ENCODE results near the gene ZNF584.

ZNF584 gene

DNA sequence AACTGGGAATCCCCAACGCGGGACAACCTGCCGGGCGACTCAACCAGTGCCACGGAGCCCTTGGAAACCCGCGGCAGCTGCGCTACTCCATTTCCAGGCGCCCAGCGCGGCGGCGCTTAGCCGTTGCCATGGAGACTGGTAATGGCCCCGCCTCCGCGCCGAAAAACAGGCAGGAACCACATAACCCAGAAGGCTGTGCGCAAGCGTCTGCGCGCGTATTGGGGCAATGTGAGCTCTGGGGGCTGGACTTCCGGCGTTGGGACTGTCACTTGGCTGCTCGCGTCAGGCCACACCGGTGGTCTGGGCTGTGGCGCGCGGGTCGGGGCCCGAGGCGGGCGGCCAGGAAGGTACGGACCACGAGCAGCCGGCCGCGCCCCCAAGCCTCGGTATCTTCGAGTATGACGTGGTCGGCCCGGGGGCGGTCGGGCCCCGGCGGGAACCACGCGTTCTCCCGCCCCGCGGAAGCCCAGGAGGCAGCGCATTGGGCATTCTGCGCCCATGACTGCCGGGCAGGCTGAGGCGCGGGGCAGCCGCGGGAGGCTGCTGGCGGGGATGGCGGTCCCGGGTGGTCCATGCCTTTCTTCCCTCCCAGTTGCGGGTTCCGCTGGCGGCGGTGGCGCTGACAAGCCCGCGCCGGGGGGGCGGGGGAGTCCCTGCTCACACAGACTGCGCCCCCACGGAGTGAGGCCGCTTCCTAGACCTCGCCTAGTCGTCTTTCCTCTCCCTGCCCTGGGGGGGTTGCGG is 43.1 kb downstream of the ZNF584 start, which contains the start of gene ZNF324B:
ZNF324B (plus strand) TSS at position 265 of the 744 bp plus-strand sequence. CDS start 2,080 bp downstream, outside the sequence.
- DNase-seq: peak; percentile 95
- Histone ChIP-seq H3K27me3 (replicated peaks) (no peaks in the 10 kb centered on the region), H3K36me3 (replicated peaks) (peaks cover 6% of the 10 kb centered on the region), H3K27ac (no peak within 1 kb of the TSS), H3K4me3 (ENCODE audit: low read depth, low read length) (peak within 1 kb of the TSS; percentile 74)
- TF ChIP-seq, protein P1, sequence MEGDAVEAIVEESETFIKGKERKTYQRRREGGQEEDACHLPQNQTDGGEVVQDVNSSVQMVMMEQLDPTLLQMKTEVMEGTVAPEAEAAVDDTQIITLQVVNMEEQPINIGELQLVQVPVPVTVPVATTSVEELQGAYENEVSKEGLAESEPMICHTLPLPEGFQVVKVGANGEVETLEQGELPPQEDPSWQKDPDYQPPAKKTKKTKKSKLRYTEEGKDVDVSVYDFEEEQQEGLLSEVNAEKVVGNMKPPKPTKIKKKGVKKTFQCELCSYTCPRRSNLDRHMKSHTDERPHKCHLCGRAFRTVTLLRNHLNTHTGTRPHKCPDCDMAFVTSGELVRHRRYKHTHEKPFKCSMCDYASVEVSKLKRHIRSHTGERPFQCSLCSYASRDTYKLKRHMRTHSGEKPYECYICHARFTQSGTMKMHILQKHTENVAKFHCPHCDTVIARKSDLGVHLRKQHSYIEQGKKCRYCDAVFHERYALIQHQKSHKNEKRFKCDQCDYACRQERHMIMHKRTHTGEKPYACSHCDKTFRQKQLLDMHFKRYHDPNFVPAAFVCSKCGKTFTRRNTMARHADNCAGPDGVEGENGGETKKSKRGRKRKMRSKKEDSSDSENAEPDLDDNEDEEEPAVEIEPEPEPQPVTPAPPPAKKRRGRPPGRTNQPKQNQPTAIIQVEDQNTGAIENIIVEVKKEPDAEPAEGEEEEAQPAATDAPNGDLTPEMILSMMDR (IDR thresholded peaks at IDR 0.05; ENCODE audit: low read depth, low read length, missing control alignments): no peak
- in situ Hi-C loops (cut with HindIII; ENCODE audit: low pct_ligation_motif_present, low sequenced_read_pairs): no loop called here

DNA sequence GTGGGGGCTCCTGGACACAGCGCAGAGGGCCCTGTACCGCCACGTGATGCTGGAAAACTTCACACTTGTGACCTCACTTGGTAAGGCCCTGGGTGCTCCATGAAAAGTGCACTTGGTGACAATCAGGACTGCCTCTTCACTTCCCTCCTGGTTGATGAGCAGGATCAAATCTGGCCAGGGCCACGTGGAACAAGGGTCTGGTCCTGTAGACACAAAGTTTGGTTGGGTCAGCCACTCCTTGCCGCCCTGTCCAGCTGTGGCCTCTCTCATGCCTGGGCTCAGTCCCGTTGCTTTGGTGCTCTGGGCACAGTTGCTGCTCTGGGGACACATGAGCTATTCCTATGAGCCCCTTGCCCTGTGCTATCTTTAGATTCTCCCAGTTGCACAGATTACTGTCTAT is 45.3 kb downstream of the ZNF584 start:
- in situ Hi-C loops (cut with HindIII; ENCODE audit: low pct_ligation_motif_present, low sequenced_read_pairs): no loop called here
- Histone ChIP-seq H3K27ac (no peak overlapping the region), H3K27me3 (replicated peaks) (no peaks in the 10 kb centered on the region), H3K36me3 (replicated peaks) (peaks cover 13% of the 10 kb centered on the region), H3K4me3 (ENCODE audit: low read depth, low read length) (no peak overlapping the region)
- TF ChIP-seq, protein P1 (IDR thresholded peaks at IDR 0.05; ENCODE audit: low read depth, low read length, missing control alignments): no peak
- no peak for DNase-seq

DNA sequence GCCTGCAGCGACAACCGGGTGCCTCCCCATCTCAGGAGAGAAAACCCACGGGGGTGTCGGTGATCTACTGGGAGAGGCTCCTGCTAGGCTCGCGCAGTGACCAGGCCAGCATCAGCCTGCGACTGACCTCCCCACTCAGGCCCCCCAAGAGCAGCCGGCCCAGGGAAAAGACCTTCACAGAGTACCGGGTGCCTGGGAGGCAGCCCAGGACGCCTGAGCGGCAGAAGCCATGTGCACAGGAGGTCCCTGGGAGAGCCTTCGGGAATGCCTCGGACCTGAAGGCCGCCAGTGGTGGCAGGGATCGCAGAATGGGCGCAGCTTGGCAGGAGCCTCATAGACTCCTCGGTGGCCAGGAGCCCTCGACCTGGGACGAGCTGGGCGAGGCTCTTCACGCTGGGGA is 46.9 kb downstream of the ZNF584 start:
- DNase-seq: no peak
- H3K36me3 ChIP-seq (replicated peaks): peaks cover 13% of the 10 kb centered on the region
- no peaks in the 10 kb centered on the region for H3K27me3 ChIP-seq (replicated peaks)
- no peak overlapping the region for H3K4me3 ChIP-seq (ENCODE audit: low read depth, low read length)
- in situ Hi-C loops (cut with HindIII; ENCODE audit: low pct_ligation_motif_present, low sequenced_read_pairs): no loop called here
- TF ChIP-seq, protein P1 (IDR thresholded peaks at IDR 0.05; ENCODE audit: low read depth, low read length, missing control alignments): no peak
- H3K27ac ChIP-seq: no peak overlapping the region

DNA sequence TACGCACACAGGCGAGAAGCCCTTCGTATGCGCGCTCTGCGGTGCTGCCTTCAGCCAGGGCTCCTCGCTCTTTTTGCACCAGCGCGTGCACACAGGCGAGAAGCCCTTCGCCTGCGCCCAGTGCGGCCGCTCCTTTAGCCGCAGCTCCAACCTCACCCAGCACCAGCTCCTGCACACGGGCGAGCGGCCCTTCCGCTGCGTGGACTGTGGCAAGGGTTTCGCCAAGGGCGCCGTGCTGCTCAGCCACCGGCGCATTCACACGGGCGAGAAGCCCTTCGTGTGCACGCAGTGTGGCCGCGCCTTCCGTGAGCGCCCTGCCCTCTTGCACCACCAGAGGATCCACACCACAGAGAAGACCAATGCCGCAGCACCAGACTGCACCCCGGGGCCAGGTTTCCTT is 47.7 kb downstream of the ZNF584 start:
- DNase-seq: no peak
- no peaks in the 10 kb centered on the region for H3K27me3 ChIP-seq (replicated peaks)
- peaks cover 13% of the 10 kb centered on the region for H3K36me3 ChIP-seq (replicated peaks)
- in situ Hi-C loops (cut with HindIII; ENCODE audit: low pct_ligation_motif_present, low sequenced_read_pairs): no loop called here
- no peak overlapping the region for H3K27ac ChIP-seq
- no peak overlapping the region for H3K4me3 ChIP-seq (ENCODE audit: low read depth, low read length)
- TF ChIP-seq, protein P1 (IDR thresholded peaks at IDR 0.05; ENCODE audit: low read depth, low read length, missing control alignments): no peak

DNA sequence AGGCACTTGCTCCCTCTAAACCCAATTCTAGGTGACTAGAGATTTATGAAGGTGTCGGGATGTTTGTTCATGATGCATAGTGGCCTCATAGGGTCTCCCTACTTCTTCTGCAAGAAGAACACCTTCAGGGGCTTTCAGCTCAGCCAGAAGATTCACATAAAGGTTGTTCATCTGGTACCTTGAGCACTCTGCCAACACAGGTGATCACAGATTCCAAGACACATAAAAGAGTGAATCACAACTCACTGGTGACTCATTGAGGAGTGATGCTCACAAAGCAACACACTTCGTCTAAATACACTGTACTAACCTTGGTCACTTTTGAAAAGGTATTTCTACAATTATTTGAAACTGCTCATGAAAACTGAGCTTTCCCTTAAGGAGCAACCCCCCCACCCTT is 51.6 kb downstream of the ZNF584 start:
- TF ChIP-seq, protein P1 (IDR thresholded peaks at IDR 0.05; ENCODE audit: low read depth, low read length, missing control alignments): no peak
- no peak overlapping the region for H3K4me3 ChIP-seq (ENCODE audit: low read depth, low read length)
- in situ Hi-C loops (cut with HindIII; ENCODE audit: low pct_ligation_motif_present, low sequenced_read_pairs): no loop called here
- peaks cover 13% of the 10 kb centered on the region for H3K36me3 ChIP-seq (replicated peaks)
- no peak for DNase-seq
- no peaks in the 10 kb centered on the region for H3K27me3 ChIP-seq (replicated peaks)
- H3K27ac ChIP-seq: no peak overlapping the region

All from brain microvascular endothelial cell (primary cell).